Neural cell (in vitro differentiated cells): ENCODE data around the gene HOXC10. TPM values are rescaled to one million over a fixed set of nuclear protein-coding genes. Genes with fewer than 3 reads are reported as not detected.

ENCODE experiments used
- H2AFZ ChIP-seq: fragments of 200-600, 300-800 bp; sonication (generic), shearing (Covaris generic); 2 replicates; pipeline ENCODE4 v1.6.0; 2014; ENCODE audit warnings: low read depth, mild to moderate bottlenecking, antibody characterized with exemption, low read length, moderate library complexity
- H3F3A ChIP-seq: fragments of 200-600 bp; shearing (Covaris generic); 2 replicates; pipeline ENCODE4 v1.6.1; 2016; ENCODE audit warnings: mild to moderate bottlenecking, moderate library complexity, mixed read lengths, antibody characterized with exemption, low read length; ENCODE audit not compliant: insufficient read depth, poor library complexity, severe bottlenecking
- H3K27ac ChIP-seq: fragments of 200-600, 300-800 bp; sonication (generic), shearing (Covaris generic); 2 replicates; pipeline ENCODE4 v1.5.1; 2014; ENCODE audit warnings: mild to moderate bottlenecking, low read length, moderate library complexity
- H3K27me3 ChIP-seq: fragments of 300-800, 200-600 bp; sonication (generic), shearing (Covaris generic); 2 replicates; pipeline ENCODE4 v1.6.0; 2014; ENCODE audit warnings: mild to moderate bottlenecking, low read depth, low read length, moderate library complexity; ENCODE audit not compliant: insufficient read depth
- H3K36me3 ChIP-seq: fragments of 300-800, 200-600 bp; sonication (generic), shearing (Covaris generic); 2 replicates; pipeline ENCODE4 v1.5.1; 2014; ENCODE audit warnings: mild to moderate bottlenecking, antibody characterized with exemption, low read length, moderate library complexity; ENCODE audit not compliant: insufficient read depth
- H3K4me2 ChIP-seq: fragments of 300-800, 200-600 bp; sonication (generic), shearing (Covaris generic); 2 replicates; pipeline ENCODE4 v1.6.0; 2014; ENCODE audit warnings: mild to moderate bottlenecking, low read length
- H3K4me3 ChIP-seq: fragments of 300-800, 200-600 bp; sonication (generic), shearing (Covaris generic); 2 replicates; pipeline ENCODE4 v1.5.1; 2014; ENCODE audit warnings: mild to moderate bottlenecking, low read length, moderate library complexity
- H3K79me2 ChIP-seq: fragments of 200-600 bp; shearing (Covaris generic); replicated peaks from 2 replicates; pipeline ENCODE4 v1.6.0; 2014; ENCODE audit warnings: mild to moderate bottlenecking, low read length, moderate library complexity; ENCODE audit not compliant: insufficient read depth
- H3K9ac ChIP-seq: fragments of 300-800, 200-600 bp; sonication (generic), shearing (Covaris generic); 2 replicates; pipeline ENCODE4 v1.6.1; 2016; ENCODE audit warnings: mild to moderate bottlenecking, low read length, mixed read lengths
- H3K9me2 ChIP-seq: fragments of 200-600 bp; shearing (Covaris generic); 2 replicates; pipeline ENCODE4 v1.6.1; 2016; ENCODE audit warnings: mild to moderate bottlenecking, low read length, mixed read lengths; ENCODE audit not compliant: insufficient read depth
- H3K9me3 ChIP-seq: fragments of 200-600, 300-800 bp; sonication (generic), shearing (Covaris generic); 2 replicates; pipeline ENCODE4 v1.6.1; 2016; ENCODE audit warnings: mild to moderate bottlenecking, mixed run types, low read length, moderate library complexity, mixed read lengths
- H4K20me1 ChIP-seq: fragments of 200-600 bp; shearing (Covaris generic); 2 replicates; pipeline ENCODE4 v1.6.1; 2016; ENCODE audit warnings: mild to moderate bottlenecking, mixed run types; ENCODE audit not compliant: insufficient read depth
- CTCF ChIP-seq: fragments of 450-650 bp; IDR thresholded peaks from 2 replicates; pipeline ENCODE4 v1.5.1; 2014; ENCODE audit warnings: antibody characterized with exemption, mild to moderate bottlenecking, moderate library complexity; ENCODE audit not compliant: poor library complexity, severe bottlenecking
- EP300 ChIP-seq: fragments of 450-650 bp; conservative IDR thresholded peaks from 2 replicates; pipeline ENCODE4 v1.6.1; 2014; ENCODE audit warnings: antibody characterized with exemption, mild to moderate bottlenecking, moderate library complexity; ENCODE audit not compliant: poor library complexity, severe bottlenecking
- EZH2 ChIP-seq: fragments of 200-600, 300-800 bp; shearing (Covaris generic), sonication (generic); IDR thresholded peaks from 2 replicates; pipeline ENCODE4 v1.6.1; 2014; ENCODE audit warnings: antibody characterized with exemption, low read length, borderline replicate concordance, mild to moderate bottlenecking; ENCODE audit not compliant: insufficient read depth, poor library complexity, severe bottlenecking
- MXI1 ChIP-seq: fragments of 450-650 bp; conservative IDR thresholded peaks from 2 replicates; pipeline ENCODE4 v1.6.1; 2014; ENCODE audit warnings: antibody characterized with exemption, mild to moderate bottlenecking; ENCODE audit not compliant: poor library complexity, severe bottlenecking
- POLR2AphosphoS5 ChIP-seq: IDR thresholded peaks from 2 replicates; pipeline ENCODE4 v1.6.1; 2012
- RAD21 ChIP-seq: fragments of 450-650 bp; conservative IDR thresholded peaks from 2 replicates; pipeline ENCODE4 v1.6.1; 2014; ENCODE audit warnings: antibody characterized with exemption, mild to moderate bottlenecking, moderate library complexity
- REST ChIP-seq: IDR thresholded peaks from 2 replicates; pipeline ENCODE4 v1.6.1; 2012; ENCODE audit warnings: borderline replicate concordance
- SMC3 ChIP-seq: fragments of 450-650 bp; conservative IDR thresholded peaks from 2 replicates; pipeline ENCODE4 v1.6.1; 2014; ENCODE audit warnings: antibody characterized with exemption, mild to moderate bottlenecking, moderate library complexity; ENCODE audit not compliant: poor library complexity
- TAF1 ChIP-seq: IDR thresholded peaks from 2 replicates; pipeline ENCODE4 v1.6.1; 2012; ENCODE audit warnings: low read depth
- polyA plus RNA-seq: library from polyadenylated mRNA; depleted of rRNA; stranded (reverse); fragments of >200 nt; gene quantifications from 2 replicates; pipeline ENCODE4 v1.2.3, GENCODE V29; 2014

The HOXC10 gene
- polyA plus RNA-seq, 1 donor from 2014 or later = not detected

- Histone ChIP-seq H2AFZ (no peak overlapping the region), H3F3A (no peaks in the 10 kb centered on the region), H3K9ac (no peak overlapping the region), H4K20me1 (no peaks in the 10 kb centered on the region), H3K27ac (no peak overlapping the region), H3K36me3 (no peaks in the 10 kb centered on the region), H3K79me2 (no peaks in the 10 kb centered on the region), H3K27me3 (peaks cover 100% of the 10 kb centered on the region), H3K9me2 (no peaks in the 10 kb centered on the region), H3K9me3 (no peaks in the 10 kb centered on the region), H3K4me3 (no peak overlapping the region), H3K4me2 (no peak overlapping the region)
- TF ChIP-seq EP300 = no peak
- no peak for TF ChIP-seq POLR2AphosphoS5
- TF ChIP-seq SMC3 = no peak
Observed at GRCh38 chr12:53991077-53991460, 6.1 kb downstream of the HOXC10 start.

GRCh38 chr12:53992377-53992889, 7.5 kb downstream of the HOXC10 start:
- peaks cover 100% of the 10 kb centered on the region for H3K27me3 ChIP-seq
- no peaks in the 10 kb centered on the region for H3K36me3 ChIP-seq
- no peak overlapping the region for H3K9ac ChIP-seq
- no peaks in the 10 kb centered on the region for H4K20me1 ChIP-seq
- H3K27ac ChIP-seq = no peak overlapping the region
- H3K9me3 ChIP-seq = no peaks in the 10 kb centered on the region
- H3K4me3 ChIP-seq = no peak overlapping the region
- no peaks in the 10 kb centered on the region for H3K79me2 ChIP-seq
- no peak overlapping the region for H2AFZ ChIP-seq
- no peak overlapping the region for H3K4me2 ChIP-seq
- no peaks in the 10 kb centered on the region for H3K9me2 ChIP-seq
- H3F3A ChIP-seq = no peaks in the 10 kb centered on the region
- TF ChIP-seq SMC3 (no peak), RAD21 (no peak), TAF1 (no peak), POLR2AphosphoS5 (no peak), EP300 (no peak), REST (no peak), CTCF (no peak), MXI1 (no peak), EZH2 (no peak)
